ENCODE measurements around the gene EPHB1.

DNA sequence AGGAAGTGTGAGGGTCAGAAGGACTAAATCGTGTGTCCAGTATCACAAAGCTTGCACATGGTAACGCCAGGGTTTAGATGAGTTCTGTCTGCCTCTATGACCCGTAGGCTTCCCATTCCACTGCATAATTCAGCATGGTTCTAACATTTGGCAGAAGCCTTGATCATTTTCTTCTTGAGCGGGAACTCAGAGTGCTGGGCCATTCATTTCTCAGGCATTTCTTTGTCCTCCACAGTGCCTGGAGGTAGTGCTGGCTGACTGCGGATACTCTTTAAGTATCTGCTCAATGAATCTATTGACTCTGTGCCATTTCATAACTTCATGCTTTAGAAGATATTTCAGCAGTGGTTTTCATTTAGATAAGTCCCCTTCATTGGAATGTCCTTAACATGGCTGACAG lies 370.2 kb downstream of the EPHB1 start:
- TF ChIP-seq YY1 (IDR thresholded peaks at IDR 0.05; ENCODE audit: insufficient read depth, insufficient read length) (no peak), ZNF274 (IDR thresholded peaks at IDR 0.05; ENCODE audit: low read depth, low read length) (no peak)

All from NT2/D1 (cell line).